HG03378 (cell line): ENCODE data around the gene ARL3.
"Not testable (repeated sequence)": the region's sequence is repeated elsewhere in the genome, so short reads cannot be mapped to it uniquely, and the experiment has no call there.

Experiments used
- ATAC-seq: cut with Tn5 transposase; IDR thresholded peaks from one replicate; pipeline ENCODE4 v1.9.1; 2021; ENCODE audit warnings: mild to moderate bottlenecking, moderate library complexity; ENCODE audit not compliant: unreplicated experiment

ARL3 gene

DNA sequence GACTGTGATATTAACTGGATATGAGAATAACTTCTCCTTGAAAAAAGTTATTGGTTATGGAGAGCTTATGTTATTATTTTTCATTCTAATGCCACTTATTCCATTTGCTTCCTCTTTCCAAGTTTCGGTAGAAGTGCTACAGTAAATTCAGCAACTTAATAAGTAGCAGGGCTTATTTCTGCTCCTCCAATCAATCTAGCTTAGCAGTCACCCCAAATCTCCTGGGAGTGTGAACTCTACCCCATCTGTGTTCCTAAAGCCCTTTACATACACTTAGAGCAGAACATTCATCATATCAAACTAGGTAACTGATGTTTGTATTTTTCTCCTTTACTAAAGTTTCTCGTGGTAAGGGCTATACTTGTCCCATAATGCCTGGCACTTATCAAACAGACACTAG lies 8.7 kb downstream of the ARL3 start:
- no peak for ATAC-seq

DNA sequence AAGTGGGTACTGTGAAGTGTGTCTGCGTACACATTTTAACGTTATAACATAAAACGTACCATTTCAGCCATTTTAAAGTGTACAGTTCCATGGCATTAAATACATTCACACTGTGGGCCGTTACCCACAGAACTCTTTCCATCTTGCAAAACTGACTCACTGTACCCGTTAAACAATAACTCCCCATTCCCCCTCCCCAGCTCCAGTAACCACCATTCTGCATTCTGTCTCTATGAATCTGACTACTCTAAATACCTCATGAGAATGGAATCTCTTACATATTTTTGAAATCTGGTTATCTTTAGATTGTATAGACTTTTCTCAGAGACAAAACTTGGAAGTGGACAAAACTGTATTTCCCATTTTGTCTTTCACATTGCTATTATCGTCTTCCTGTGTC lies 9.3 kb downstream of the ARL3 start:
- ATAC-seq: no peak

DNA sequence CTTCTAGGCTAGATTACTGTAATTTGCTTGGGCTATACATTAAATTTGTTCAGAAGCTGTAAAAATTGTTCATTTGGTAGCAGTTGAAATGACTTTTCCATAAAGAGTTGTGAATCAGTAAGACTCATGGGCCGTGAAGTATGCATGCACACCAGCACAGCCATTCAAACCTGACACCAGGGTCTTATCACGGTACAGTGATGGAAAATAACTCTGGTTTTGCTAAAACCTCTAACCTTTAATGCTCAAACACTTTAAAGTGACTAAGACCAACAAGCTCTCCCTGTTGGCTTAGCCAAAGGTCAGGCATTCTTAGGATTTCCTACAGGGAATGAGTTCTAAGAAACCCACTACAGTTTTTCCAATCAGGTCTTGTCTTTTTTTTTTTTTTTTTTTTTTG lies 11.5 kb downstream of the ARL3 start:
- no peak for ATAC-seq

DNA sequence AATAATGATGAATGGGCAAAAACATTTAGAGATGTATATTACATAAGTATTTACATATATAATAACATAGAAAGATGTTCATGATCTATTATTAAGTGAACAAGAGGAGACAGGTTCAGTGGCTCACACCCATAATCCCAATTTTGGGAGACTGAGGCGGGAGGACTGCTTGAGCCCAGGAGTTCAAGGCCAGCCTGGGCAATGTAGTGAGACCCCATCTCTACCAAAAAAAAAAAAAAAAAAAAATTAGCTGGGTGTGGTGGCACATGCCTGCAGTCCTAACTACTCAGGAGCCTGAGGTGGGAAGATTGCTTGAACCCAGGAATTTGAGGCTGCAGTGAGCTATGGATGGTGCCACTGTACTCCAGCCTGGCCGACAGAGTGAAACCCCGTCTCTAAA lies 12.4 kb downstream of the ARL3 start:
- no peak for ATAC-seq

DNA sequence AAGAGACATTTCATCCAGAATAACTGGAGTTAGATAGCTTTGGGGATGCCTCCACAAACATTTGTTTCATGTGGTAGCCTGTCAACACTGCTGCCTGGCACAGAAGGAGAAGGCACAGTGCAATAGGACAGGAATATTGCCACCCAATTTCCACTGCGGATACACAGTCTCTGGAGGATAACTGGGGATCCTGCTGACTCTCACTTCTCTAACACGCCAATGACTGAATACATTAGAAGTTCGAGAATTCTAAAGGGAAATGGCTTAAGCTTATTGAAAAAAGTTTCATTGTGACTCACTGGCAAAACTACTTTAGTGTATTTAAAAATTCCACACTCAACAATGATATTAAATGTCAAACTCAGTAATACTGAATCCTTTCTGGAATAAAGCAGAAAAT lies 12.9 kb downstream of the ARL3 start:
- no peak for ATAC-seq

DNA sequence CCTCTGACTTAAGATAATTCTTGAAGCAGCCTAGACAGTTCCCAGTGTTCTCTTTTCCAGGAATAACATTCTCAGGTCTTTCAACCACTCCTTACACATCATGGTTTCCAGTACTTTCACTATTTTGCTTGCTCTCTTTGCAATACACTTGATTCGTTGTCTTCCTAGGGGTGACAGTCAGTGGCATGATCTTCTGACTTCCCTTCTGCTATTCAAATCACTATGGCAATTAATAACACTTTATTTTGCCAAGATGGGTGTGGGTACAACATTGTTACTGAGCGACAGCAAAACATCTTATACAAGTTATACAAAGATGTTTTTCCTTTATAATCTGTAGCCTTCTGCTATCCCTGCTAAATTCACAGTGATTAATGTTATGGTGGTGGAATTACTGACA lies 15.3 kb downstream of the ARL3 start:
- no peak for ATAC-seq

DNA sequence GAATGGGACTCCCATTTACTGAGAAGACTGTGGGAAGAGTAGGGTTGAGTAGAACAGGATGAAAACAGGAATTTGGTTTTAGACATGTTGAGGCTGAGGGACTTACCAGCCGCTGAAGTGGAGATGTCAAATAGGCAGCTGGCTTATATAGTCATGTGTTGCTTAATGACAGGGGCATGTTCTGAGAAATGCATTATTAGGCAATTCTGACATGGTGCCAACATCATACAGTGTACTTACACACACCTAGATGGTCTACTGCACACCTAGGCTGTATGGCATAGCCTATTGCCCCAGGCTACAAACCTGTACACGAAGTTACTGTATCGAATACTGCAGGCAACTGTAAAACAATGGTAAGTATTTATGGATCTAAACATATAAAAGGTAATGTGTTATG lies 17.5 kb downstream of the ARL3 start:
- ATAC-seq: no peak

DNA sequence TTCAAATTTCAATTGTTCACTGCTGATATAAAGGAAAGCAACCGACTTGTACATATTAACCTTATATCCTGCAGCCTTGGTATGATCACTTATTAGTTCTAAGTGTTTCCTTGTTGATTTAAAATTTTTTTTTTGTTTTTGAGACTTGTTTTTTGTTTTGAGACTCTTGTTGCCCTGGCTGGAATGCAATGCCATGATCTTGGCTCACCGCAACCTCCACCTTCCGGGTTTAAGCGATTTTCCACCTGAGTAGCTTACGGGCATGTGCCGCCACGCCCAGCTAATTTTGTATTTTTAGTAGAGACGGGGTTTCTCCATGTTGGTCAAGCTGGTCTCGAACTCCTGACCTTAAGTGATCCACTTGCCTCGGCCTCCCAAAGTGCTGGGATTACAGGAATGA lies 18.8 kb downstream of the ARL3 start:
- not testable (repeated sequence) for ATAC-seq

DNA sequence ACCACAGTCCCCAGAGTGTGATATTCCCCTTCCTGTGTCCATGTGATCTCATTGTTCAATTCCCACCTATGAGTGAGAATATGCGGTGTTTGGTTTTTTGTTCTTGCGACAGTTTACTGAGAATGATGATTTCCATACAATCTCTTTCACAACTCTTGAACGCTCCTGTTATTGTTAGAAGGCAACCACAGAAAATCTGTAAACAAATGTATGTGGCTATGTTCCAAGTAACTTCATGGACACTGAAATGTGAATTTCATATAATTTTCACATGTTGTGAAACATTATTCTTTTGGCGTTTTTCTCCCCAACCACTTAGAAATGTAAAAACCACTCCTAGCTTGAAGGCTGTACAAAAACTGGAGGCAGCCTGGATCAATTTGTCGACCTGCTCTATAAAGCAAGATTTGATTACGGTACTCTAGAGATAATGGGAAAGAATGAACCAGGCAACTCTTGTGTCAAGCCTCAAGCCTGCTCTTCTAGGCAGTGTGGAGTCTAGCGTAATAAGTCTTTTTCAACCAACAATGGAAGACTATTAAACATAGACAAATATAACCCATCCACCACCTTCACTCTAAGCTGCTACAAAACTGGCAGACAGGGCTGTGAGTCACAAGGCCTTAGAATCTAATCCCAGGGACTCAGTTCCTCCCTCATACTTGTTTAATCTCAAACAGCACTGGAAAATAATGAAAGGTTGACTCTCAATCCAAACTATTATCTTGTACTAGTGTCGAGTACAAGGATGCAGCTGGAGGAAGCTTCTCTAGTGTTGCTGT lies 22.7 kb downstream of the ARL3 start:
- no peak for ATAC-seq

DNA sequence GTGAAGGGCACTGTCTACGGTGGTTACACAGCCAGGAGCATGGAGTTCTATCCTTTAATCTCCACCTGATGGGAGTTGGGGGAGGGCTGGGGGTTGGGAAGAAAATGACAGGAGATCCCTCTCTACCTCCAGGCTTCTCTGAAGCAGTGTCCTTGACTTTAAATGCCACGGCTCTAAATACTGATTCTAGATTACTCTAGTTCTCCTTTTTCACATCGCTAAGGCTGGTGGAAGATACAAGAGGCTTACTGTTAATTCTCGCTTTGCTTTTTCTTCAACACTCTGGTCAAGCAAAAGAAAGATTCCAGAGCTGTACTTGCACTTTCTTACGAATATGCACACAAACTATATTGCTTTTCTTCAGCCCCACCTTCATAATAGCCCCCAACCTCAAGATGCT lies 30.5 kb downstream of the ARL3 start:
- no peak for ATAC-seq

DNA sequence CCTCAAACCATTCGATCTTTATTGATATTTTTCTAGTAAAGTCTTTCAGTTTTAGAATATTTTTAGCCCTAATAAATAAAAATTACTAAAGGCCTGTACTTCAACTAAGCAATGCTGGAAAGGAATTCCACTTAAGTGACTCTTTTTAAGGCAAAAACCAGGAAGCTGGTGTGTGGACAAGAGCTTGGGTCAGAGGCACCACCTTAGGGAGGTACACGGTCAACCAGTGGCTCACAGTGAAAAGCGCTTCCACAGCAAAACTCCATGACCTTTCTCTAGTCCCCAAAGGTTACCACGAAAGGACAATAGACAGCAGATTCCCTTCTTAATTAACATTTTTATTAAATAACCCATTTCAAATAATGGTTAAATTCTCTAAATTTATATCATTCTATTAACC lies 31.2 kb downstream of the ARL3 start:
- ATAC-seq: no peak

DNA sequence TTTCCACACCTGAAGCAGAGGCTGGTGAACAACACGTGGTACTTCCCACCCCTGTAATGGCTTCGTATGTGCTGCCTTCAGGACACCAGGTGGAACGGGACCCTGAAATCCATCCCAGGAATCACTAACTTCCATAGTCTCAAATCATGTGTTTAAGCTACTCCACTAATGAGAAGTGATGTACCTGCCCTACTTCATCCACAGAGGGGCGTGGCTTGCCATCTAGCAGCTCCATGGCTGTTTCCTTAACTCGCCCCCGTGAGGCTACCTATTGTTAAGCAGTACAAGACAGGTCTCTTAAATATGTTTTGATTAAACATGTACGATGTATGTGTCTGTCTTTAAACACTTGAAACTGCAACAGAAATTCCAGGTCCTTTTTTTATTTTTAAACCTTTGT lies 31.8 kb downstream of the ARL3 start:
- ATAC-seq: no peak

DNA sequence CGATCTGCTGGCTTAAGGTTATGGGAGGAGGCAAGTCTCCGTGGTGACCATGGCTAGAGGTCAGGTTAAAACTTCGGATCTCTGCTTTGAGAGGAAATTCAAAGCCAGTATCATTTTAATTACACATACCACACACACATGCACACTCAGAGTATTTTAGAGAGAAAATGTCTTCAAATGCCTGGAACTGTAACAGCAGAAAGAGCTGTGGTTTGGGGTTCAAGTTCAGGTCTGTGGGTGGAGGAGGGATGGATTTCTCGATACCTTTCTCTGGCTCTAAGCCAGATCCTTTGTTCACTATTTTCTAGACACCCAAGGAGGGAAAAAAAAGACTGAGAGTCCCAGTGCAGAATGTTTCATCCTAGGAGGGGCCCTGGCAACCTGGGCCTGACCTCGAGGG lies 32.5 kb downstream of the ARL3 start:
- no peak for ATAC-seq

DNA sequence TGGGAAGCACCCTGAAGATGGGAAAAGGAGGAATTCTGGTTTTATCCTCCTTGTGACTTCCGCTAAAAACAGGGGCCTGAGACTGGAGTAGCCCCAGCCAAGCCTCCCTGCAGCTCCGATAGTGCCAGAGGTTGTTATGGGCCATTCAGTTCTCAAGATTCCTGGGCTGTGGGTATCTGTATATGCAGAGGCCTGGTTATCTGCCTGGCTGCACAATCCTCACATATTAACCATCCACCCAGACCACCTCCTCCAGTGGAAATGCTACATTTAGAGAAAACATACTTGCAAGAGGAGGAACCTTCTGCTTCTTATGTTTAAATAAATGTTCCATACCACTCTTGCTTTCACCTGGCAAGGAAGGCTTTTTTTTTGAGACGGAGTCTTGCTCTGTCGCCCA lies 34.6 kb downstream of the ARL3 start:
- ATAC-seq: no peak

DNA sequence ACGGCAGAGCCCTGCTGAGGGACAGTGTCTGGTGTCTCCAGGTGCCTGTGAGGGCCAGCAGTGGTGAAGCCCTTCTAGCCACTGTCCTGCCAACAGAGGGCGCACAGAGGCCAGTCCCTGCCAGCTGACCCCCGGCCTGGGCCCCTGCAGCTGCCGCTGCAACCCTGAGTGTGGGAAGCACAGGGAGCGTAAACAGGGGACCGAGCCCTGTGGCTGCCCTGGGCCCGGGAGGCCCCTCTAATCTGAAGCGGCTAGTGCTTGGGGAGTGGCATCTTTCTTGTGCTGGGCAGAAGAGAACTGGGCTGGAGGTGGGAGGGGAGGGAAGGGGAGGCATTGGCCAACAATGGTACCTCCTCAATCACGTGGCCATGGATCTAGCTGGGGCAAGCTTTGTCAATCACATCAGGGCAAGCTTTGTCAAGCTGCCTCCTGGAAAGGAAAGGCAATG lies 35.3 kb downstream of the ARL3 start:
- ATAC-seq: no peak

DNA sequence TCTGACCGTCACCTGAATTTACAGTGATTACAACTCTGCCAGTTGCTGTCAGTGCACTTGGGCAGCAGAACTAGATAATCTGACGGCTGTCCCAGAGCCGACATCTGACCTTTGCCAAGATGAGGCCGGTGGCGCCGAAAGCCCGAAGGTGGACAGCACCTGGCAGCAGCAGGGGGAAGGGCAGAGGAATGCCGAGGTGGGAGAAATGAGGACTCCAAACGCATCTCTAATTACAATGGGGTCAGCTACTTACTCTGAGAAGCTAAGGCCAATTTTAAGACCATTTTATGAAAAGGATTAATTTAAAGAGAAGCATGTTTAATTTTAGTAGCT lies 36.2 kb downstream of the ARL3 start:
- no peak for ATAC-seq

DNA sequence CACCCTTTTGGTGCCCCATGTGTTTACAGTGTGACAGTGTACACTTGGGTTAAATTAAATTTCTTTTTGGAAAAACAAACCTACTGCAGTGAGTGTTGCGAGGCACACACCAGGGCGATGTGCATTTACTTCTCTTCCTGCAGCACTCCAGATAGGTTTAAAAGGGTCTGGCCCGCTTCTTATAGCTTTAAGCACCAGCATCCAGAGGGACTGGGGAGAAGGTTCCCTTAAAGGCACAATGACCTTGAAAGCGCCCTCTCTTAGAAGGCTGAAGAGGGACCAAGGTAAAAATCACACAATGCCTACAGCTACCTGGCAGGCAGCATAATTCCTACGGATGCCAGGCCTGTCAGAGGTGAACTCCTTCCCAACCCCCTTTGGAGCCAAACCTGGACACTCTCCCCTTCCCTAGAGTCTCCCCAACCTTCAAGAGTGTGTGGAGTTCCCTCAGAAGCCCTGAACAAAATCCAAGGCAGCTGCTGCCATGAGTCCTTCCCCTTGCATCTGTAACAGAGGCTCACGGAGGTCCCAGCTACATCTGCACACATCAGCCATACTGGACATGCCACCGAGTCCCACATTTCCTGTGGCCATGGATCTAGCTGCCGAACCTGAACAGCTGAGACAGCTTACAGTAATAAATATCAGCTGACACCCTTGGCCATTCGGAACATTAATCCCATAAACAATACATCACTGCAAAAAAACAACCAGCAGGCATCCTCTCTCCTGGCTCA lies 36.7 kb downstream of the ARL3 start:
- no peak for ATAC-seq

DNA sequence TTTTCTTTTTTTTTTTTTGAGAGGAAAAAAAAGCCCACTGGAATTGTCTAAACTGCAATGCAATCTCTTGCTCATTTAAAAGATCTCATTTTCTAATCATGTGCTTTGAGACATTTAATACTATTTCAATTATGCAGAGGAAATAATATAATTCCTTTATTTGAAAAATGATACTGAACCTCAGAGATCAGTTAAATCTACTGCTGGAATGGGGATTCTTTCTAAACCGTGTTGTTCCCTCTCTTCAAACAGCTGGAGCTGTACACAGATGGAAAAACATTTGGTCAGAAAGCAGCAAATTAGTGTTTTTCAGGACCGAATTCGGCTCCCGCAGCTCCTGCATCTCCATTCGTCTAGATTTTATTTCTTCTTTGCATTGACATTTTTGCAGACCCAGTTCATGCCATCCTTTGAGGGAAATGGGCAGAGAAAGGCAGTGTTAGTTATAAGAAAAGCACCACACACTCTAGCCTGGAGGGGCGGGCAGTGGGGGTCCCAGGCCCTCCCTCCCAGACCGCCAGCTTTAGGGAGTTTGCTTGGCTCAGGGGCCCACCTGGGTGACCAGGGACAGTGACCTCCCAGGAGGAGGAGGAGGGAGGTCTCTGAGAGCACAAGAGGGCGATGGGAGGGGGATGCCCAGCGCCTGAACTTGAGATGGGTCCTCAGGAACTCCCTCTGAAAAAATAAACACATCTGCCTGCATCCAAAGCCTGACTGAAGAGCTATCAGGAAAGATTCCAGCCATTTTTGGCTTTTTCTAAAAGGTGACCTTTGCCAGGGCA lies 37.5 kb downstream of the ARL3 start:
- ATAC-seq: no peak

DNA sequence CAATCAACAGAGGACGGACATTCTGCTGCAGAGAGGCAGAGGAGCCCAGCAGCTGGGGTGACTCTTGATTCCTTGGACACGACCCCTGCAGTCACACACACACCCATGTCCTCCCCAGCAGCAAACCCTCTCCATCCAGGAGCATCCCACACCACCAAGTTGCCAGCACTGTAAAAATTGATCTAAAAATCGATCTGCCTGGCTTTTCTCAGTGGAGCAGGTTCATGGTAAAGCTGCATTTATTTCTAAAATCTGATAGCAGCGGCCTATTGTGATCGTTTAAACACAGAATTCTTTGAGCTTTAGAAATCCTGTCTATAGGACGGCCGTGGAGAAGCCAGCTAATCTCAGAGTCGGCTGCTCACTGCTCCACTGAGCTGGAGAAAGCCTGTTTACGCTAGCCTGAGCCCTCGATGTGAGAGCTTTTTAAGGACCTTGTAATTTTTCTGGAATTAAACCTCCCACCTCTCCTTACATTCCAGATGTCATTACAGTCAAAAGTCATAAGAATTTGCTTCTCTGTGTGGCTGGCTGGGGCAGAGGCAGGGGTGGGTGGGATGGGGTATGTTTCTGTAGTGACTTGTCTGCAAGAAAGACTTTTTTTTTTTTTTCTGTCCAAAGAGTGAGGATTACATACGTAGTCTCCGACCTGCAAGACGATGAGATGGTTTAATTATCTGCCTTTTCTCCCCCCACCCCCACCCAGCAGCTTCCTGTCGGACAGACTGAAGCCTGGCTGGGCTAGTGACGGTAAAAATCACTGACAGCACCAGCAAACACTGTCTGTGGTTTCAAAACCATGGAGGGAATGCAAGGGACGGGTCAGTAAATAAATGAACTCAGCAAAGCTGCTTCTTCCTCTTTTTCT lies 38.3 kb downstream of the ARL3 start:
- ATAC-seq: no peak

DNA sequence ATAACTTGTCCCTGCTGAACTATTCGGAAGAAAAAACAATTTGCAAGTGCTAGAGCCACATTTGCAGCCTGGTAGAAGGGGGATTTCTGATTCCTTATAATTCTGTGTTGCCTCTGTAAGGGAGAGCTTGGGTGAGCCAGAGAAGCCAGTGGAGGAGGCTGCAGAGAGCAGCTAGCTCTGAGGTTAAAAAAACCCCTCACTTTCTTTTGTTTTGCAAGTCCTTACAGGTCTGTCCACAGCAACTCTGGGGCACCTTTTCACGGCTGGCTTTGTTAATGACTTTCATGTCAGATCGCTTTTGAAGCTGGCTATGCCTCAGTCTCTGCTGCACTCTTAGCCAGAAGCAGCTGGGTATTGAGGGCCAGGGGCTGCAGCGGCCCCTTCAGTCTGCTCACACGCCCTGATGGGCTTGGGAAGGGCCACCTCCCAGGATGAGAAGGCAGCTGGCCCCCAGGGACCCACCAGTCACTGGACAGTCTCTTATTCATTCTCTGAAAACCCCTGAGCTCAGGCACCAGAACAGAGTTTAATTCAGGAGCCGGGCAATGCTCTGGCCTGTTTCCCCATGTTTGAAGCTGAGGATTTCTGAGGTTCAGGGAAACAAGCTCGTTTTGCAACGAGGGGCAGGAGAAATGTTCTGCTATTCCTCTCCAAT lies 39.1 kb downstream of the ARL3 start:
- no peak for ATAC-seq
